ENCODE measurements around the gene NDFIP1.

- TF ChIP-seq, protein P1, sequence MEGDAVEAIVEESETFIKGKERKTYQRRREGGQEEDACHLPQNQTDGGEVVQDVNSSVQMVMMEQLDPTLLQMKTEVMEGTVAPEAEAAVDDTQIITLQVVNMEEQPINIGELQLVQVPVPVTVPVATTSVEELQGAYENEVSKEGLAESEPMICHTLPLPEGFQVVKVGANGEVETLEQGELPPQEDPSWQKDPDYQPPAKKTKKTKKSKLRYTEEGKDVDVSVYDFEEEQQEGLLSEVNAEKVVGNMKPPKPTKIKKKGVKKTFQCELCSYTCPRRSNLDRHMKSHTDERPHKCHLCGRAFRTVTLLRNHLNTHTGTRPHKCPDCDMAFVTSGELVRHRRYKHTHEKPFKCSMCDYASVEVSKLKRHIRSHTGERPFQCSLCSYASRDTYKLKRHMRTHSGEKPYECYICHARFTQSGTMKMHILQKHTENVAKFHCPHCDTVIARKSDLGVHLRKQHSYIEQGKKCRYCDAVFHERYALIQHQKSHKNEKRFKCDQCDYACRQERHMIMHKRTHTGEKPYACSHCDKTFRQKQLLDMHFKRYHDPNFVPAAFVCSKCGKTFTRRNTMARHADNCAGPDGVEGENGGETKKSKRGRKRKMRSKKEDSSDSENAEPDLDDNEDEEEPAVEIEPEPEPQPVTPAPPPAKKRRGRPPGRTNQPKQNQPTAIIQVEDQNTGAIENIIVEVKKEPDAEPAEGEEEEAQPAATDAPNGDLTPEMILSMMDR (IDR thresholded peaks at IDR 0.05; ENCODE audit: borderline replicate concordance, extremely low read depth, low read length, poor library complexity, severe bottlenecking) = no peak
- no peak for TF ChIP-seq EZH2 (IDR thresholded peaks at IDR 0.05; ENCODE audit: borderline replicate concordance, low read depth, low read length, severe bottlenecking)
These were observed 81.2 kb downstream of the NDFIP1 start for GRCh38 chr5:142189813-142190212.
